Right ventricle myocardium inferior (tissue), 1 donor: ENCODE data around the gene PSD4. TPM values are rescaled to one million over a fixed set of nuclear protein-coding genes. Genes with fewer than 3 reads are reported as not detected.

Experiments used
- ATAC-seq: fragments of 200-7000 bp; cut with Tn5 transposase; one replicate; pipeline ENCODE4 v1.9.1; 2020; ENCODE audit warnings: mild to moderate bottlenecking, moderate library complexity
- DNase-seq: peaks from one replicate; pipeline ENCODE4 v3.0.0; 2021; ENCODE audit errors: missing footprints
- intact Hi-C: fragments of 100-400 bp; cut with DNase I; formaldehyde crosslinking; loops from one replicate; pipeline ENCODE4 v1.11.0; 2022
- long read RNA-seq: library from polyadenylated mRNA; unstranded; transcript quantifications from one replicate; pipeline ENCODE4 v2.0.0, GENCODE V29; 2021
- total RNA-seq: library from RNA; stranded (reverse); fragmentation: NEBNext Ultra II Directional; extraction: Animal tissue kit (Norgen Biotek cat#: 25700); gene quantifications from one replicate; pipeline ENCODE4 v1.2.1, GENCODE V29; 2021
- donor health status: DM: no; HTN: yes; CAD: no; lungs with severe emphysema.

The PSD4 gene
- 3.4 TPM for total RNA-seq
- long read RNA-seq: 0 reads

GRCh38 chr2:113173542-113174375, at the start of gene PSD4:
PSD4 (plus strand) TSS chr2:113173971; CDS start chr2:113182457, 8,486 bp downstream.
- ATAC-seq (peak; percentile 77), DNase-seq (peak; percentile 91)
- intact Hi-C loops: no loop called here

DNA sequence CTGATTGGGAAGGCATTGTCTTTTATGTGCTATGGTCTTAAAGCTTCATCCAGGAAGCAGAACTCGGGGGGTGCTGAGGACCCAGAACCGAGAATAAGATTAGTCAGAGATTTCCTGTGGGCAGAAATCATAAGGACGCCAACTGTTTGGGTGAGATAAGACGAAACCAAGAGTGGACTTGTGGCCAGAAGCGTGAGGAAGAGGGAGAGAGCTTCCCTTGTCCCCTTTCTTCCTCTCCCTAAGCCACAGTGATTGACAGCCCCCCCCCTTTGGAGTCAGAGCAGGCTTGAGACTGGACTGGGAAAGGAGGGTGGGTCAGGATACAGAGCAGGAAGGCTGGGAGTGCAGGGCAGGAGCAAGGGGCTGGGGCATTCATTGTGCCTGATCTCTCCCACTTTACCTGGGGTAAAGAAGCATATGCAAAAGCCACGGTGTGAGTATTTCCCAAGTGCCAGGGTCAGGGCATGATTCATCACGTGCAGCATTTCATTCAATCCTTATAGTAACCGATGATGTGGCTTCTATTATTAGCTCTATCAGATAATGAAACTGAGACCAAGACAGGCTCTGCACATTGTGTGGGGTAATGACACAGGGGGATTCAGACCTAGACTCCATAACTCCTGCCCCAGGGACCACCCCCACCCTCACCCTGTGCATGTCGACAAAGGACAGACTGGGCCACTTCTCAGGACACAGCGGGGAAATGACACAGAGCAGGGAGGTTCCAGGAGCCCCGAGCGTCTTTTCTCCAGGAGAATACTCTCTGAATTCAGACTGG, 49.4 kb upstream of the PSD4 start:
- DNase-seq (no peak), ATAC-seq (no peak)
- intact Hi-C loops: no loop called here

- ATAC-seq (no peak), DNase-seq (no peak)
- intact Hi-C loops: no loop called here
These were observed 48.6 kb upstream of the PSD4 start for GRCh38 chr2:113124984-113125855.

- intact Hi-C loops: no loop called here
- ATAC-seq (peak; percentile 36), DNase-seq (peak; percentile 76)
These were observed 46.7 kb upstream of the PSD4 start, which contains the start of gene IL1RN for GRCh38 chr2:113126845-113127645. IL1RN (plus strand) TSS chr2:113127598; CDS start chr2:113127625, 27 bp downstream.

DNA sequence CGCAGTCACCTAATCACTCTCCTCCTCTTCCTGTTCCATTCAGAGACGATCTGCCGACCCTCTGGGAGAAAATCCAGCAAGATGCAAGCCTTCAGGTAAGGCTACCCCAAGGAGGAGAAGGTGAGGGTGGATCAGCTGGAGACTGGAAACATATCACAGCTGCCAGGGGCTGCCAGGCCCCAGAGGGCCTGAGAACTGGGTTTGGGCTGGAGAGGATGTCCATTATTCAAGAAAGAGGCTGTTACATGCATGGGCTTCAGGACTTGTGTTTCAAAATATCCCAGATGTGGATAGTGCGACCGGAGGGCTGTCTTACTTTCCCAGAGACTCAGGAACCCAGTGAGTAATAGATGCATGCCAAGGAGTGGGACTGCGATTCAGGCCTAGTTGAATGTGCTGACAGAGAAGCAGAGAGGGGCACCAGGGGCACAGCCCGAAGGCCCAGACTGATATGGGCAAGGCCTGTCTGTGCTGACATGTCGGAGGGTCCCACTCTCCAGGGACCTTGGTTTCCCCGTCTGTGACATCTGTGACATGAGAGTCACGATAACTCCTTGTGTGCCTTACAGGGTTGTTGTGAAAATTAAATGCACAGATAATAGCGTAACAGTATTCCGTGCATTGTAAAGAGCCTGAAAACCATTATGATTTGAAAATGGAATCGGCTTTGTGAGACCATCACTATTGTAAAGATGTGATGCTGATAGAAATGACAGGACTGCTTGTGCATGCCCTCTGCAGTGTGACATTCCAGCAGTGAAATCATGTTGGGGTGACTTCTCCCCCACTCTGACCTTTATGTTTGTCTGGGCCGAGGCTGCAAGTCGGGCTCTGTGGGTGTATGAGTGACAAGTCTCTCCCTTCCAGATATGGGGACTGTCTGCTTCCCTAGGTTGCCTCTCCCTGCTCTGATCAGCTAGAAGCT, 45.9 kb upstream of the PSD4 start:
- intact Hi-C loops: no loop called here

DNA sequence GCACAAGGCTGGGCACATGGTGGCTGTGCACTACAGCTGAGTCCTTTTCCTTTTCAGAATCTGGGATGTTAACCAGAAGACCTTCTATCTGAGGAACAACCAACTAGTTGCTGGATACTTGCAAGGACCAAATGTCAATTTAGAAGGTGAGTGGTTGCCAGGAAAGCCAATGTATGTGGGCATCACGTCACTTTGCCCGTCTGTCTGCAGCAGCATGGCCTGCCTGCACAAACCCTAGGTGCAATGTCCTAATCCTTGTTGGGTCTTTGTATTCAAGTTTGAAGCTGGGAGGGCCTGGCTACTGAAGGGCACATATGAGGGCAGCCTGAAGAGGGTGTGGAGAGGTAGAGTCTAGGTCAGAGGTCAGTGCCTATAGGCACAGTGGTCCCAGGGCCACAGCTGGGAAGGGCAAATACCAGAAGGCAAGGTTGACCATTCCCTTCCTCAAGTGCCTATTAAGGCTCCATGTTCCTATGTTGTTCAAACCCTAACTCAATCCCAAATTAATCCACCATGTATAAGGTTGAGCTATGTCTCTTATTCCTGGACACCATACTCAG, 44.2 kb upstream of the PSD4 start:
- ATAC-seq: no peak
- intact Hi-C loops: no loop called here
- no peak for DNase-seq

More for the DNA sequence above, 45.9 kb upstream of the PSD4 start:
- DNase-seq: no peak
- no peak for ATAC-seq

DNA sequence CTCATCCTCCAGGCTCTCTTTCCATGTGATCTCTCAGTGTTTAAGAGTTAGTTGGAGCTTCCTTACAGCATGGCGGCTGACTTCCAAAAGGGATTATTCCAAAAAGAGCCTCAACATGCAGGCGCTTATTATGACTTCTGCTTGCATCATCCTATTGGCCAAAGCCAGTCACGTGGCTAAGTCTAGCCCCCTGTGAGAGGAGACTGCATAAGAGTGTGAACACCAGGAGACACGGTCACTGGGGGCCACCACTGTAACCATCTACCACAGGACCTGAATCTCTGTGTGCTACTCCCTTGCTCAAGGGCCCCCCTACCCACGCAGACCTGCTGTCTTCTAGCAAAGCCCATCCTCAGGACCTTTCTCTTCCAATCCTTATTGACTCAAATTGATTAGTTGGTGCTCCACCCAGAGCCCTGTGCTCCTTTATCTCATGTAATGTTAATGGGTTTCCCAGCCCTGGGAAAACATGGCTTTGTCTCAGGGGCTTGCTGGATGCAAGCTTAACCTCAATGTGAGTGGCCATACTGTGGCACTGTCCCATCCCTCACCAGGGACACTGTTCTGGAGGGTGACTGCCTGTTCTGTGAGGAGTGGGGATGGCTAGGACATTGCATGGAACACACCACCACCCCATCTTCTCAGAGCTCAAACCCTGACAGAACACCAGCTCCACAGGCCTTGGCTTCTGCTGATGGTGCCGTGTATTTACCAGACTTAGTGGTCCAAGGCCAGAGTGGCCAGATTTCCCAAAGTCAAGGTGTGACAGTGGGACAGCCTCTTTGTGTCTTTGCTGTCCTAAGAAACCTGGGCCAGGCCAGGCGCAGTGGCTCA, 42.2 kb upstream of the PSD4 start:
- no peak for DNase-seq

DNA sequence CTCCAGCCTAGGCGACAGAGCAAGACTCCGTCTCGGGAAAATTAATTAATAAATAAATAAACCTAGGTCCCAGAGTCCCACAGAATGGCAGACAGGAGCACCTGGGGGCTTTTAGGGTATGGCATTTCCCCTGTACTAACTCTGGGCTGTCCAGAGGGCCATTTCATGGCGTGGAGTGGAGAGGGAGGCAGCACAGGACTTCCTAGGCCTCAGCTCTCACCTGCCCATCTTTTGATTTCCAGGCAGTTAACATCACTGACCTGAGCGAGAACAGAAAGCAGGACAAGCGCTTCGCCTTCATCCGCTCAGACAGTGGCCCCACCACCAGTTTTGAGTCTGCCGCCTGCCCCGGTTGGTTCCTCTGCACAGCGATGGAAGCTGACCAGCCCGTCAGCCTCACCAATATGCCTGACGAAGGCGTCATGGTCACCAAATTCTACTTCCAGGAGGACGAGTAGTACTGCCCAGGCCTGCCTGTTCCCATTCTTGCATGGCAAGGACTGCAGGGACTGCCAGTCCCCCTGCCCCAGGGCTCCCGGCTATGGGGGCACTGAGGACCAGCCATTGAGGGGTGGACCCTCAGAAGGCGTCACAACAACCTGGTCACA, 41.3 kb upstream of the PSD4 start:
- intact Hi-C loops: no loop called here
- ATAC-seq (no peak), DNase-seq (no peak)

More for the DNA sequence above, 42.2 kb upstream of the PSD4 start:
- no peak for ATAC-seq
- intact Hi-C loops: no loop called here

DNA sequence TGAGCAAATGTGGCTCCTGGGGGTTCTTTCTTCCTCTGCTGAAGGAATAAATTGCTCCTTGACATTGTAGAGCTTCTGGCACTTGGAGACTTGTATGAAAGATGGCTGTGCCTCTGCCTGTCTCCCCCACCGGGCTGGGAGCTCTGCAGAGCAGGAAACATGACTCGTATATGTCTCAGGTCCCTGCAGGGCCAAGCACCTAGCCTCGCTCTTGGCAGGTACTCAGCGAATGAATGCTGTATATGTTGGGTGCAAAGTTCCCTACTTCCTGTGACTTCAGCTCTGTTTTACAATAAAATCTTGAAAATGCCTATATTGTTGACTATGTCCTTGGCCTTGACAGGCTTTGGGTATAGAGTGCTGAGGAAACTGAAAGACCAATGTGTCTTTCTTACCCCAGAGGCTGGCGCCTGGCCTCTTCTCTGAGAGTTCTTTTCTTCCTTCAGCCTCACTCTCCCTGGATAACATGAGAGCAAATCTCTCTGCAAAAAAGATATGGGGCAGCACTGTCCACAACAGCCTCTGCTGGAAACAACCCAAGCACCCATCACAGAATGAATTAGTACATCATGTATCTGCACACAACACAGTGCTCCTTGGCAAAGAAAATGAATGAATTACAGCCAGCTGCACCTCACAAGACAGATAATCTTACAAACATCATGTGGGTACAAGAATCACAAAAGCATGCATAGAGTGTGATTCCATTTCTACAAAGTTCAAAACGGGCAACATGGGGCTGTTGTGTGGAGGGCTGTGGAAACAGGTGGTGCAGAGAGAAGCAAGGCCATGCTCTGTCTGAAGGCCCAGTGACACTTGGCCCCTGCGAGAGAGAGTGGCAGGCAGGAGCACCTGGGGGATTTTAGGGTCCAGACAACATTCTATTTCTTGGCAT, 39.8 kb upstream of the PSD4 start:
- no peak for DNase-seq
- intact Hi-C loops: no loop called here
- no peak for ATAC-seq

DNA sequence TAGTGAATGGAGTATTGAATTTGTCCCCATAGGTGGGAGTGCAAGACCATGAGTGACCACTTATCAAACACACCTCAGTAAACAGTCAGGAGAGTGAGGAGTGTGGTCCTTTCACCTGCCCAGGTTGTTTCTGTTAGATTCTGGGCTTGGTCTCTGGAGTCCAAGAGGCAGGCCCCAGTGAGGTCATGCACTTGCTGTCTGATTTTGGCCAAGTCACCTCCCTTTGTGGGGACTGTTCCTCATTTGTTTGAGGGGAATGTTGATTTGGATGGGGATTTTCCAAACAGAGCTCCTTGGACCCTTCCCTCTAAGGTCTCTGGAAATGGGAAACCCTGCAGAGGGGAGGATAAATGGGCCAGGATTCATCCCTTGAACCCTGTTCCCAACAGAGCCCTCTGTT, 39.1 kb upstream of the PSD4 start:
- intact Hi-C loops: loop anchor here (5.0 kb wide), 2 partner anchors 238 to 253 kb away; no protein-coding TSS in a partner anchor
- ATAC-seq (no peak), DNase-seq (no peak)

DNA sequence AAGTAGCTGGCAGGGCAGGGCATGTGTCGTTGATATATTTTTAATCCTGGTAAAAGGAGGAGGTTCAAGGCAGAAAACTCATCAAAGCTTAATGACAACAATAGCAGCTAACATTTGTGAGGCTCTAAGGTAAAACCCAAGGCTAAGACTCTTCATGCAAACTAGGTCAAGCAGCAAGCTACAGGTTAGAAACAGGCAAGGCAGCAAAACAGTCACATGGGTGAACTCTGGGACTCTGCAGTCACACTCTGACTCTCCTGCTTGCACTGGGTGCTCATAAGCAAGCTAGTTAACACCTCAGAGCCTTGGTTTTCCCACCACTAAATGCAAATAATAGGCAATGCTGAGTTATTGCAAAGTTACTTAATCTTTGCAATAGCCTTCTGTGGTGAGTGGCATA, 38.5 kb upstream of the PSD4 start:
- ATAC-seq (no peak), DNase-seq (no peak)
- intact Hi-C loops: loop anchor here (5.0 kb wide), 2 partner anchors 237 to 252 kb away; no protein-coding TSS in a partner anchor

DNA sequence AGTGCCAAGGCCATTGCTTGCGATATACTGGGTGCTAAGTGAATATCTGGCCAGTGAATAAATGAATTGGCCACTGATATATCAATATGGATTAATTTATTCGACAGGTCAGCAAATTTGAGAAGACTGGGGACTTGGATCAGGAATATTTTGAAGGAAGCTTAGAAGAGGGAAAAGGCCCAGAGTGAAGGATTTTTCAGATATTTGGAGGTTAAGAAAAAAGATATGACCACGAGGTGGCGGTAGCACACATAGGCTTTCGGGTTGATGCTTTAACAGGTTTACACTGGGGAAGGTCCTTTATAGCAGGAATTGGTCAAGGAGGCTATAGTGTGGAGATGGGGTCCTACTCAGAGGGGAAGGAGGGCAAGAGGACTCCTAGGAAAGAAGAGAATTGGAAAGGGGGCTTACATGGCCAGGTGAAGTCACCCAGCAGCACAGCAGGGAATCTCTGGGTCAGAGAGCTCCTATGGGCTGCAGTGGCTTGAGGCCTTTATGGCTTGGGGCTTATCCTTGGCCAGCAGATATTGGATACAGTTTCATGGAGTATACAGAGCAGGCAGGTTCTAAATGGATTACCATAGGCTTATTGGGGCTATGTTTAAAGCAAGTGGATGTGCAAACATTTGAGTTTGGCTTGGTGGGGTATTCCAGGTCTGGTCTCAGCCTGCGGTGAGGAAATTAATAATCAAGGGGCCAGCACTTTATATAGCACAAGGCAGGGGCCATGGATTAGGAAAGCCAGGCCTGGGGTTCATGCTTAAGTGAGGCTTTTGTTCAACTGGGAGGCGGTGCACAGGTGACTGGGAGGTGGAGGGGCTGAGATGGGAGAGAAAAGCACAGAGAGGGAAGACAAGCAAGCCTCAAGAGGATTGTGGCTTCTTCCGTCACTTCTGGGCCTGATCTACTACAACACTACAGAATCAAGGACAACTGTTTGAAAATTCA, 36.7 kb upstream of the PSD4 start:
- intact Hi-C loops: loop anchor here (5.0 kb wide), 2 partner anchors 235 to 250 kb away; no protein-coding TSS in a partner anchor
- DNase-seq (no peak), ATAC-seq (no peak)

GRCh38 chr2:113137827-113138226, 35.9 kb upstream of the PSD4 start:
- ATAC-seq (no peak), DNase-seq (no peak)
- intact Hi-C loops: loop anchor here (1.0 to 5.0 kb wide), 3 partner anchors 61 to 249 kb away; no protein-coding TSS in a partner anchor
